Breast epithelium (tissue), 3 donors: ENCODE results near the gene PPP2R3A.

Experiments used
- POLR2A ChIP-seq: fragments of 450-650 bp; IDR thresholded peaks from one replicate; pipeline ENCODE4 v1.6.1; 2016; ENCODE audit warnings: antibody characterized with exemption, mild to moderate bottlenecking, moderate library complexity
- POLR2AphosphoS5 ChIP-seq, 3 donors: sonication (generic); formaldehyde crosslinking; IDR thresholded peaks; one replicate each; pipeline ENCODE4 v1.6.1; 2017; ENCODE audit warnings: antibody characterized with exemption in 3 of 3
- TF ChIP-seq, protein P1 (sequence below), 3 donors: fragments of 450-650 bp; IDR thresholded peaks; one replicate each; pipeline ENCODE4 v1.5.1; 2016 to 2017; ENCODE audit warnings: antibody characterized with exemption in 3 of 3, mild to moderate bottlenecking in 3 of 3, moderate library complexity in 3 of 3

DNA sequence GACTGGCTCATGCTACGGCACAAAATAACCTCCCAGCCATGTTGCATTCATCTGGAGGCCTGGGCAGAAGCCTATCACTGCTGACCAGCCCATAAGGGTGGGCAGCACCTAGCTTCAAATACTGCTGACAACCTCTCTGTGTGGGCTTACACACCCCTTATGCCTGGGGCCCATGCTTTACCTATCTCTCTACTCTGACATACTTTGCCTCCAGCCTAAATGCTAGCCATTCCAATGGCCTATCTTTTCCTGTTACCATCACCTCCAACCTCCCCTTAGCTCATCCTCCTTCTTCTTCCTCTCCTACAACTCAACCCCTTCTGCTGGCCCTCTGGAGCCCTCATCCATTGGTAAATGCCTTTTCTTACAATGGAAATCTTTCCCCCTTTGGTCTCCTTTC is 41.0 kb upstream of the PPP2R3A start:
- TF ChIP-seq, protein P1, sequence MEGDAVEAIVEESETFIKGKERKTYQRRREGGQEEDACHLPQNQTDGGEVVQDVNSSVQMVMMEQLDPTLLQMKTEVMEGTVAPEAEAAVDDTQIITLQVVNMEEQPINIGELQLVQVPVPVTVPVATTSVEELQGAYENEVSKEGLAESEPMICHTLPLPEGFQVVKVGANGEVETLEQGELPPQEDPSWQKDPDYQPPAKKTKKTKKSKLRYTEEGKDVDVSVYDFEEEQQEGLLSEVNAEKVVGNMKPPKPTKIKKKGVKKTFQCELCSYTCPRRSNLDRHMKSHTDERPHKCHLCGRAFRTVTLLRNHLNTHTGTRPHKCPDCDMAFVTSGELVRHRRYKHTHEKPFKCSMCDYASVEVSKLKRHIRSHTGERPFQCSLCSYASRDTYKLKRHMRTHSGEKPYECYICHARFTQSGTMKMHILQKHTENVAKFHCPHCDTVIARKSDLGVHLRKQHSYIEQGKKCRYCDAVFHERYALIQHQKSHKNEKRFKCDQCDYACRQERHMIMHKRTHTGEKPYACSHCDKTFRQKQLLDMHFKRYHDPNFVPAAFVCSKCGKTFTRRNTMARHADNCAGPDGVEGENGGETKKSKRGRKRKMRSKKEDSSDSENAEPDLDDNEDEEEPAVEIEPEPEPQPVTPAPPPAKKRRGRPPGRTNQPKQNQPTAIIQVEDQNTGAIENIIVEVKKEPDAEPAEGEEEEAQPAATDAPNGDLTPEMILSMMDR (IDR thresholded peaks at IDR 0.05), result no peak
- TF ChIP-seq POLR2A (no peak), POLR2AphosphoS5 (IDR thresholded peaks at IDR 0.05) (no peak)
